GM23338 (cell line): Measurements from ENCODE around the gene SUGCT.

Experiments used
- CREB1 ChIP-seq: fragments of 250-450 bp; sonication (Bioruptor Pico); IDR thresholded peaks from 2 replicates; pipeline ENCODE4 v1.5.0; 2020; ENCODE audit warnings: low read depth, mild to moderate bottlenecking, moderate library complexity
- CTCF ChIP-seq, 2 experiments: fragments of 200-600 bp in 1 of 2; sonication (generic) in 1 of 2; conservative IDR thresholded peaks; 2 replicates each; pipeline versions ENCODE4 v1.5.1 to v1.6.1; 2016 to 2017; ENCODE audit warnings: antibody characterized with exemption in 2 of 2, low read depth in 2 of 2, mild to moderate bottlenecking in 2 of 2, moderate library complexity in 1 of 2
- EZH2 ChIP-seq: fragments of 200-600 bp; sonication (generic); IDR thresholded peaks from one replicate; pipeline ENCODE4 v1.8.0; 2017; ENCODE audit warnings: antibody characterized with exemption, mild to moderate bottlenecking, low read depth; ENCODE audit not compliant: unreplicated experiment
- EZH2phosphoT487 ChIP-seq: fragments of 200-600 bp; sonication (generic); IDR thresholded peaks from one replicate; pipeline ENCODE4 v1.8.1; 2018; ENCODE audit warnings: antibody characterized with exemption; ENCODE audit not compliant: unreplicated experiment
- JUNB ChIP-seq: IDR thresholded peaks from one replicate; pipeline ENCODE4 v1.6.1; 2016; ENCODE audit warnings: antibody characterized with exemption; ENCODE audit not compliant: unreplicated experiment
- POLR2AphosphoS5 ChIP-seq: IDR thresholded peaks from 2 replicates; pipeline ENCODE4 v1.6.1; 2016; ENCODE audit warnings: antibody characterized with exemption, low read depth
- ZNF114 ChIP-seq: fragments of 250-450 bp; sonication (Bioruptor Pico); IDR thresholded peaks from 2 replicates; pipeline ENCODE4 v1.5.0; 2020; ENCODE audit warnings: mild to moderate bottlenecking, moderate library complexity
- TF ChIP-seq, protein P1 (sequence below): IDR thresholded peaks from one replicate; pipeline ENCODE4 v1.6.1; 2018; ENCODE audit warnings: antibody characterized with exemption; ENCODE audit not compliant: unreplicated experiment
- TF ChIP-seq, protein P2 (sequence below): IDR thresholded peaks from 2 replicates; pipeline ENCODE4 v1.6.1; 2016; ENCODE audit warnings: antibody characterized with exemption

- TF ChIP-seq CTCF (conservative IDR thresholded peaks at IDR 0.05; ENCODE audit: low read depth in 2 of 2) (no peak), EZH2 (no peak), POLR2AphosphoS5 (no peak), EZH2phosphoT487 (no peak), JUNB (no peak), CREB1 (no peak), ZNF114 (no peak)
- TF ChIP-seq, protein P1, sequence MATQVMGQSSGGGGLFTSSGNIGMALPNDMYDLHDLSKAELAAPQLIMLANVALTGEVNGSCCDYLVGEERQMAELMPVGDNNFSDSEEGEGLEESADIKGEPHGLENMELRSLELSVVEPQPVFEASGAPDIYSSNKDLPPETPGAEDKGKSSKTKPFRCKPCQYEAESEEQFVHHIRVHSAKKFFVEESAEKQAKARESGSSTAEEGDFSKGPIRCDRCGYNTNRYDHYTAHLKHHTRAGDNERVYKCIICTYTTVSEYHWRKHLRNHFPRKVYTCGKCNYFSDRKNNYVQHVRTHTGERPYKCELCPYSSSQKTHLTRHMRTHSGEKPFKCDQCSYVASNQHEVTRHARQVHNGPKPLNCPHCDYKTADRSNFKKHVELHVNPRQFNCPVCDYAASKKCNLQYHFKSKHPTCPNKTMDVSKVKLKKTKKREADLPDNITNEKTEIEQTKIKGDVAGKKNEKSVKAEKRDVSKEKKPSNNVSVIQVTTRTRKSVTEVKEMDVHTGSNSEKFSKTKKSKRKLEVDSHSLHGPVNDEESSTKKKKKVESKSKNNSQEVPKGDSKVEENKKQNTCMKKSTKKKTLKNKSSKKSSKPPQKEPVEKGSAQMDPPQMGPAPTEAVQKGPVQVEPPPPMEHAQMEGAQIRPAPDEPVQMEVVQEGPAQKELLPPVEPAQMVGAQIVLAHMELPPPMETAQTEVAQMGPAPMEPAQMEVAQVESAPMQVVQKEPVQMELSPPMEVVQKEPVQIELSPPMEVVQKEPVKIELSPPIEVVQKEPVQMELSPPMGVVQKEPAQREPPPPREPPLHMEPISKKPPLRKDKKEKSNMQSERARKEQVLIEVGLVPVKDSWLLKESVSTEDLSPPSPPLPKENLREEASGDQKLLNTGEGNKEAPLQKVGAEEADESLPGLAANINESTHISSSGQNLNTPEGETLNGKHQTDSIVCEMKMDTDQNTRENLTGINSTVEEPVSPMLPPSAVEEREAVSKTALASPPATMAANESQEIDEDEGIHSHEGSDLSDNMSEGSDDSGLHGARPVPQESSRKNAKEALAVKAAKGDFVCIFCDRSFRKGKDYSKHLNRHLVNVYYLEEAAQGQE: no peak
- TF ChIP-seq, protein P2, sequence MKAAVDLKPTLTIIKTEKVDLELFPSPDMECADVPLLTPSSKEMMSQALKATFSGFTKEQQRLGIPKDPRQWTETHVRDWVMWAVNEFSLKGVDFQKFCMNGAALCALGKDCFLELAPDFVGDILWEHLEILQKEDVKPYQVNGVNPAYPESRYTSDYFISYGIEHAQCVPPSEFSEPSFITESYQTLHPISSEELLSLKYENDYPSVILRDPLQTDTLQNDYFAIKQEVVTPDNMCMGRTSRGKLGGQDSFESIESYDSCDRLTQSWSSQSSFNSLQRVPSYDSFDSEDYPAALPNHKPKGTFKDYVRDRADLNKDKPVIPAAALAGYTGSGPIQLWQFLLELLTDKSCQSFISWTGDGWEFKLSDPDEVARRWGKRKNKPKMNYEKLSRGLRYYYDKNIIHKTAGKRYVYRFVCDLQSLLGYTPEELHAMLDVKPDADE: no peak
Observed at GRCh38 chr7:40883826-40884225, 749.0 kb downstream of the SUGCT start.
